Hippocampal formation (tissue), 2 donors: Measurements from ENCODE around the gene SNRNP27.
"Not testable (repeated sequence)": the region's sequence is repeated elsewhere in the genome, so short reads cannot be mapped to it uniquely, and the experiment has no call there.

Experiments used
- DNase-seq, 2 donors: peaks; one replicate each; lab custom pipeline; 2025; lab: John Stamatoyannopoulos, UW

The SNRNP27 gene

DNA sequence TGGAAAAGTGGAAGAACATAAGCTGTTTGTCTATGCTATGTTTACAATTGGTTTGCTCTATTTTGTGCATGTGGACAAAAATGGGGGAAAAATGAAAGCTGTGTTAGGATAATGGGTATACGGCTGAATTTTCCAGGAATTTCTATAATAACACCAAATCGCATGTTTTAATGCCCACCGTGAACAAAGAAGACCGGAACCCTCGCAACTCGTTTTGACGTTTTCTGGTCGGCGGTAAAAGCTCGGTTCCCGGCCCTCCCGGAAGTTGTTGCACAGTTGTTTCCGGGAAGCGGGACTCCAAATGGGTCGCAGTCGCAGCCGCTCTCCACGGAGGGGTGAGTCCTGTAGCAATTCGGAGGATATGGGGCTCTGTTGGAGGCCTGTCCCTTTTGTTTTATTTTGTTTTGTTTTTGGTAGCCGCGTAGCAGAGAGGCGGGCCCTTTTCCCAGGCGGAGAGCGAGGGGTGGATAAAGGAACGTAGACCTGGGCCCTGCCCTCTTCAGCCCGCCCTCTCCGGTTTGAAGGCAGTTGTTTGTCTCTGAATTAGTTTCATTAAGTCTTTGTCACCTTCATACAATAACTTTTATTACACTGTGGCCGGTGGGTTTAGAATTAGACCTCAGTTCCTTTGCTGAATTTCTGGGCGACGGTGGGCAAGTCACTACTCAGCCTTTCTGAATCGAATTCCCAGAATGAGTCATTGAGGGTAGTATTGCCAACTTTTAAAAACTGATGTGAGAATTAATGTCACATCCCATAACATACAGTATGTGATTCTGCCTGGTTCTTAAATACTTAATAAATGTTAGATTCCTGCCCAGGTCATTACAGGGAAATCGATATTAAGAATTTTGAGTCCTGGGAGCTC, at the start of gene SNRNP27:
Gene SNRNP27, plus strand, starts transcription at position 273 of the 868 bp plus-strand sequence. Its CDS starts 29 bp downstream, at position 302.
- peak; percentile 57 to 68 for DNase-seq

GRCh38 chr2:69843993-69844392, 49.8 kb upstream of the SNRNP27 start:
- DNase-seq: no peak

DNA sequence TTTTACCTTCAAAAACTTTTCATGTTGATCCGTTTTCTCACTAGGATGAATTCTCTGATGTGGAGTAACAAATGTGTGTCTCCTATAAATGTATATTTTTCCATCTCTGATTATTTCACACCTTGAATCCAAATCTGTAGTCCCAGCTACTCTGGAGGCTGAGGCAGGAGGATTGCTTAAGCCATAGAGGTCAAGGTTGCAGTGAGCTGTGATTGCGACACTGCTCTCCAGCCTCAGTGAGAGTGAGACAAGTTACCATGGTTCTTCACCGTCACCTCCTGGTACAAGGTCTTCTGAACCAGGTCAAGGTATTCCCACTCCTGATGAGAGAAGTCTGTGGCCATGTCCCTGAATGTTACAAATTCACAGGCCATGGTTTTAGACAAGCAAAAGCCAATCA, 49.2 kb upstream of the SNRNP27 start:
- no peak for DNase-seq

DNA sequence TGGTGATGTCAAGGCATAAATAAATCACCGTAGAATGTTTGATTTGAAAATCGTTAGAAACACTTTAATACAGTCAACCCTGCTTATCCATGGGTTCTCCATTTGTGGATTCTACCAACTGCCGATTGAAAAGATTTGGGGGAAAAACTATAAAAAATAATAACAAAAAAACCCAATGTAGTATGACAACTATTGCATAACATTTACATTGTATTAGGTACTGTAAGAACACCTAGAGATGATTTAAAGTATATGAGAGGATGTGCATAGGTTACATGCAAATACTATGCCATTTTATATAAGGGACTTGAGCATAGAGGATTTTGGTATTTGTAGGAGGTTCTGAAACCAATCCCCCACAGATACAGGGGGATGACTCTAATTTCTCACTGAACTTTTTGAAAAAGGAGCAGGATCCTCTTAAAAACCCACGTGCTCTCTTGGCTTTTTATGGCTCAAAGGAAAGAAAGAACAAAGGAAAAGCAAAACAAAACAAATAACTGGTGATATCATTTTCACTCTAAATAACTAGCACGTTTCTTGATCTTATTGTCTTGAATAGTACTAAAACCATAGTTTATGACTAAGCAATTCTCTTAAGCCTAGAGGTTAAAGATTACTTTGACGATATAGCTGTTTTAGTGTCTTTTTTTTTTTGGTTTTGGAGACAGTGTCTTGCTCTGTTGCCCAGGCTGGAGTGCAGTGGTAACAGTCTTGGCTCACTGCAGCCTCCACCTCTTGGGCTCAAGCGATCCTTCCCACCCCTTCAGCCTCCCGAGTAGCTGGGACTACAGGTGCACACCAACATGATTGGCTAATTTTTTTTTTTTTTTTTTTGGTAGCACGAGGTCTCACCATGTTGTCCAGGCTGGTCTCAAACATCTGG, 47.3 kb upstream of the SNRNP27 start:
- no peak for DNase-seq

- DNase-seq: no peak
These were observed 46.5 kb upstream of the SNRNP27 start for GRCh38 chr2:69847068-69847828.

- no peak for DNase-seq
These were observed 45.5 kb upstream of the SNRNP27 start for GRCh38 chr2:69848186-69848790.

GRCh38 chr2:69858261-69858660, 35.5 kb upstream of the SNRNP27 start:
- no peak for DNase-seq

- no peak for DNase-seq
These were observed 30.5 kb upstream of the SNRNP27 start for GRCh38 chr2:69863298-69863697.

GRCh38 chr2:69888451-69888850, 5.3 kb upstream of the SNRNP27 start:
- no peak for DNase-seq

DNA sequence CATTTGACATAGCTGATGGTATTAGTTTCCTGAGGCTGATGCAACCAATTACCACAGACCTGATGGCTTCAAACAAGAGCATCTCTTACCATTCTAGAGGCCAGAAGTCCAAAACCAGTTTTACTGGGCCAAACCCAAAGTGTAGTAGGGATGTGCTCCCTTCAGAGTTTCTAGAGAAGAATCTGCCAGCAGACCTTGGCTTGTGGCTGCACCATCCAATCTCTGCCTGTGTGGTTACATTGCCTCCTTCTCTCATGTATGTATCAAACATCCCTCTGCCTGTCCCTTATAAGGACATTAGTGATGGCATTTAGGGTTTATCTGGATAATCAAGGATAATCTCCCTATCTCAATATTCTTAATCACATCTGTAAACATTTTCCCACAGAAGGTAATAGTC, 4.5 kb upstream of the SNRNP27 start:
- DNase-seq: no peak

DNA sequence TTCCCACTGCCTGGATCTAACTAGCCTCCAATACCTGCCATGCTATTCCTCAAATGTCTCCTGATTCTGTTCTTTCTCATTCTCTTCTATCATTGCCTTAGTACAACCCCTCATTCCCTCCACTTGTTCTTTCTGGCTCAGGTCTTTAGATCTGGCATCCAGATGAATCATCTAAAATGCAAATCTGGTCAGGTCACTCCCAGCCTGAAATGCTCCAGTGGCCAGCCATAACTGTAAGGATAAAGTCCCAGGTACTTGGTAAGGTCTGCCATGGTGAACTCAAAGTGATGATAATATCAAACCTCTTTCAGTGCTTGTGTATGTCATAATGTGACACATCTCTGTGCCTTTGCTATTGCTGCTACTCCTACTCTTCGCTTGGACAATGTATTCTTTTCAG, 2.9 kb upstream of the SNRNP27 start:
- no peak for DNase-seq

- not testable (repeated sequence) for DNase-seq
These were observed 825 bp upstream of the SNRNP27 start for GRCh38 chr2:69892838-69893424.

DNA sequence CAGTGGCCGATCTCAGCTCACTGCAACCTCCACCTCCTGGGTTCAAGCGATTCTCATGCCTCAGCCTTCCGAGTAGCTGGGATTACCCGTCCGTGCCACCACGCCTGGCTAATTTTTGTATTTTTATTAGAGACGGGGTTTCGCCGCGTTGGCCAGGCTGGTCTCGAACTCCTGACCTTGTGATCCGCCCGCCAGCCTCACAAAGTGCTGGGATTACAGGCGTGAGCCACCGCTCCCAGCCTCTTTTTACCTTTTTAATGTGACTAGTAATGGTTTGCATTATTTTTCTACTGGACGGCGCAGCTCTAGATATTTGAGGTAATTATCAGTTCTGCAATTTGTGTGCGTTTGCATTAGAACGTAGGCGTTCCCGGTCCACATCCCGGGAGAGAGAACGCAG, 981 bp downstream of the SNRNP27 start:
- DNase-seq: not testable (repeated sequence)

DNA sequence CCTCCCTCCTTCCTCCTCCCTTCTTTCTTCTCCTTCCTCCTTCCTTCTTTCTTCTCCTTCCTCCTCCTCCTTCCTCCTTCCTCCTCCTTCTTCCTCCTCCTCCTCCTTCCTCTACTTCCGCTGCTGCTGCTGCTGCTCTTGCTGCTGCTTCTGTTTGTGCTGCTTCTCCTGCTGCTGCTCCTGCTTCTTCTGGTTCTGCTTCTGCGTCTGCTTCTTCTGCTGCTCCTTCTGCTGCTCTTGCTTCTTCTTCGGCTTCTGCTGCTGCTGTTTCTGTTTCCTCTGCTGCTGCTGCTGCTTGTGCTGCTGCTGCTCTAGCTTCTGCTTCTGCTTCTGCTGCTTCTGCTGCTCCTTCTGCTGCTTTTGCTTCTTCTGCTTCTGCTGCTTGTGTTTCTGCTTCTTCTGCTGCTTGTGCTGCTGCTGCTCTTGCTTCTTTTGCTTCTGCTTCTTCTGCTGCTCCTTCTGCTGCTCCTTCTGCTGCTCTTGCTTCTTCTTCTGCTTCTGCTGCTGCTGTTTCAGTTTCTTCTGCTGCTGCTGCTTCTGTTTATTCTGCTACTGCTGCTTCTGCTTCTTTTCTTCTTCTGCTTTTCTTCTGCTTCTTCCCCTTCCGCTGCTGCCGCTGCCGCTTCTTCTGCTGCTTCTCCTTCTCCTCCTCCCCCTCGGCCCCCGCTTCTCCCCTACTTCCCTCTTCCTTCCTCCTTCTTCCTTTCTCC, 8.6 kb downstream of the SNRNP27 start:
- no peak for DNase-seq

DNA sequence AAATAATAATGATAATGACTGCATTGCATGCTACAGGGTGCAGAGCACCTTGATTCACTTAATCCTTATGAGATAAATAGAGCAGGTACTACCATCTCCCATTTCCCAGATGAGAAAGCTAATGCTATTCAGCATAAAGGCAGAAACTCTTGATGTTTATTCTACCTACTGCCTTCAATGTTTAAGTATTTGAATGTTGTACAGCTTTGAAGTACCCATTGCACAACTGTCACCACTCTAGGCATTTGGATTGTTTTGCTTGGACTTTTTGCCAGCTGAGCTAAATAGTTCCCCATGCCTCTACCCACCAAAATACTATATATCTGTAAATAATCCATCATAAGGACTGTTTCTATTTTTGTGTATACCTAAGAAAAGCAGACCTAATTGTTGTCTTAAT, 13.5 kb downstream of the SNRNP27 start:
- no peak for DNase-seq

- peak in 1 of 2 donors; percentile 94 for DNase-seq
These were observed 18.3 kb downstream of the SNRNP27 start for GRCh38 chr2:69911985-69912563.

- DNase-seq: peak; percentile 100
These were observed 20.6 kb downstream of the SNRNP27 start for GRCh38 chr2:69914164-69914949.

GRCh38 chr2:69914950-69915945, 21.5 kb downstream of the SNRNP27 start, which contains the start of gene MXD1:
TSS of gene MXD1 (plus strand) at chr2:69915109. CDS start at chr2:69915331, 222 bp downstream.
- no peak for DNase-seq
